IPS-NIHi7 (cell line): ENCODE data around the gene JARID2.
A peak's percentile ranks its signal among the peaks of the same experiment; 100 is the strongest.

ENCODE experiments used
- DNase-seq: peaks from one replicate; pipeline ENCODE4 v3.0.0; 2012; ENCODE audit warnings: mixed read lengths; ENCODE audit errors: extremely low spot score

JARID2 gene

DNA sequence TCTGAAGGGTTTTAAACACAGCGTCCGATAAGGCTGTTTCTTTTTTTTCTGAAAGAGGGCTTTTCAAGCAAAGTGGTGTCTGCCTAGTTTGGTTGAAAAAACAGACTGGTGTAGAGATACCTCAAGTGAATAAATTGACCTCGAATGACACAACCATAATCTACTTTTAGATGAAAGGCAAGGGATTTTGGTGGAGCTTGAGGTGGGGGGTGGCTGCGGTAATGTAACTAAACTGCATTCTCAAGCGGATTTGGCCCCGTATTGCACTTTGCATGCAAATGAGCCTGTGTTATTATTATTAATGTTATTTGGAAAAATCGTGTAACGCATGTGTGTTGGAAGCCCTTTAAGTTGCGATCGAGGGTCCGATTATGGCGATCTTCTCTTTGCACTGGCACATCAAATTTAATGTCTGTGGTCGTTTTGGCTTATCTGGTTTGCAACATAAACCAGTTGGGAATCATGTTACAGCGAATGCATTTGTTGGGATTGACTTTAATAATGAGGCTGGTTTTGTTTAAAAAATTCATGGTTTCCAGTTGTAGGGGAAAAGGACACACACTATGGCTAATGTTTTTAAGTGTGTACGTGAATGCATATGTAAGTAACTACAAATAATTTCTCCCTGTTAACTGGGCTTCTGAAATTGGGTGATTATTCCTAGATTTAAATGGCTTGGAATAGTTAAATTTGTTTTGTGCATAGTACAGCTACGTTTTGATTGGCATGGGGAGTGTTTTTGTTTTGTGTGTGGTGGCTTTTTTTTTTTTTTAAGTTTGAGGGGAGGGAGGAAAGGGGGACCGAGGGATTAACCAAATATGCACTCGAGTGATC is 1.0 kb downstream of the JARID2 start:
- DNase-seq = no peak

DNA sequence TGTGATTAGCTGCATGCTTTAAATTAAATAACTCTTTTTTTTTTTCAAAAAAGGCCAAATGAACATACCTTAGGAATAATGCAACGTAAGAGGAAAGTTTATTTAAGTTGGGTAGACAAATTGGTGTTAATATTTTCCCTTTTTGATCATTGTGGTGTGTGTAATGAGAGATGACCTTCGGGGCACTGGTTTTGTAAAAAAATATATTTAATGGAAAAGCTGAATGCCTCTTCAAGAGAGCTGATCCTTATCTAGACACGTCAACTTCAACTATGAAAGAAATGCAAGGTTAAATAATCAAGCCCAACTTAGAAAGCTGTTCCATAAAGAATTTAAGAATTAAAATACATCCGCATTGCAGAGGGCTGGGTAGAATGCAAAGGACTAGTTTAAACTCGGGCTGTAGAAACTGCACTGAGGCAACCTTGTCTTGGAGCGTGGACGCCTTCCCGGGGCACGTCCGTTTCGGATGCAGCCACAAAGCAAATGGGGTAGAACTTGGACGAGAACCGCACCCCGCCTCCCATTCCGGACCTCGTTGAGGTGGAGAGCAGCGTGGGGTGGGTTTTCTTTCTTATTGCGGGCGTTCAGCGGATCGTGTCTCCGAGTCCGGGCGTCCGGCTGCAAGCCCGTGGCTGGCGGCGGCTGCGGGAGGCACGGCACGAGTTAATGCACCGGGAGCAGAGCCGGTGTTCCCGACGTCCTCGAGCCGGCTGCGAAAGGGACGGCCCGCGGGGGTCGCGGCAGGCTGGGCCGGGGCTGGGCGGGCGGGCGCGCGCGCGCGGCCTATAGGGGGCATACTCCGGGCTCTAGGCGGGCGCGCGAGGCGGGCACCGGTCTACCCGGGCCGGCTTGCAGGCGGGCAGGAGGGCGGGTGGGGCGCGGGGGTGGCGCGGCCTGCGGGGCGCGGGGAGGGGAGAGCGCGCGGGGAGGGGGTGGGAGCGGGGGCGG is 1.9 kb downstream of the JARID2 start:
- DNase-seq = no peak

DNA sequence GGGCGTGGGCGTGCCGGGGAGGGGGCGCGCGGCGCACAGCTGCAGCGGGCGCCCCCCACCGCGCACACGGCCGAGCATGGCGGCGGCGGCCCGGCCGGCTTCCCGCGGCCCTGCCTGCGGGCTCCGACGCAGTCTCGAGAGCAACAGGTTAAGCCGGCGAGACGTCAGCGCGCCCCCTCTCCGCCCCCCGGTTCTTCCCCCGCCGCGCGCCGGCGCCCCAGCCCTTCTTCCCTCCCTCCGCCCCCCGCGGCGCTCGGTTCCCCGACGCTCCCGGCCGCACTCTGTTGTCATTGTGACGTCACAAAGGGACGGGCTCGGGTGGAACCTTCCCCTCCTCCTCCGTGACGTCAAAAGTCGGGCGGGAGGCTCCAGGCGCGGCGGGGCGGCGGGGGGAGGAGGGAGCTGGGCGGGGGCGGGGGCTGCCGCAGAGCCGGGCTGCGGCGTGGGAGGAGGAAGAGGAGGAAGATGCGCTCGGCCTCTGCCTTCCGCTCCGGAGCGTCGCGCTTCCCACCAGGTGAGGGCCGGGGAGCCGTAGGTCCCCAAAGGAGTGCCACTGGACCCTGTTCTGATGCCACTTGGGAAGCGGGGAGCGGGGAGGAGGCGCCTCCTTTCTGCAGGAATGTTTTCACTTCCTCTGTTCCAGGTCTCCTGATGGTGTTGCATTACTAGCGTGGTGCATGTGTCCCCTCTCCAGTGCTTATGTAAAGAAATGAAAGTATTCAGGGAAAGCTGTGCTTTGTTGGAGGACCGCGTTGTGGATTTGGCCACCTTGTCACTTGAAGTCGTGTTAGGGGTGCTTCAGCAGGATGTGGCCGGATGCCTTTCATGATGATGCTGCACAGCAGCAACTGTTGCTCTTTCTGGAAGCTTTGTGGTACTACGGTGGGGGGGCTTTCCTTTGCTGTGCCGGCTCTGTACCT is 2.8 kb downstream of the JARID2 start:
- peak; percentile 86 for DNase-seq

DNA sequence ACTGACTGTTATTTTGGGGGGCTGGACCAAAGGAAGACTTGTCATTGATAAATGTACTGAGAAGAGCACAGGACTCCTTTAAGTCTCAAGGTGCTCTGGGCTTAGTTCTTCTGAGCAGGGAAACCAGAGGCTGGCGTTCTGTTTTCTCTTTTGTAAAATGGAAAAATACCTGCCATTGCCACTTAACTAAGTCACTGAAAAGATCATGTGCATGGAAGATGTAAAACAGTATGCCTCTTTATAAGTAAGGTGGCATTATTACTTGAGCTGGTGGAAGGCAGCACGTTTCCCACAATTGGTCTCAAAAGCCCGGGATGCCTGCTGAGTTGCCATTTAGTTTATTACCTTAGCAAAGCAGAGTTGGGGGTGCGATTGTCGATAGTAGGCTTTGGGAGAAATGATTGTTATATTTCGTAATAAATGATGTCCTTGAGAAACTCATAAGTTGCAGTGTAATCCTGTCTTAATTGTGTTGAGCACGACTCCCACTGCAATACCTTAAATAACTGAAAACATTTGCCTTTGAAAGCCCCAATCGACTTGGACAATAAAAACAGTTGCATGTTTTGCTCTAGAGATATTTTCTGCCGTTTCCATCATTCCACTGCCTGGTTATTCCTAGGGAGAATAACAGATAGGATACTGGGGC is 3.6 kb downstream of the JARID2 start:
- no peak for DNase-seq

DNA sequence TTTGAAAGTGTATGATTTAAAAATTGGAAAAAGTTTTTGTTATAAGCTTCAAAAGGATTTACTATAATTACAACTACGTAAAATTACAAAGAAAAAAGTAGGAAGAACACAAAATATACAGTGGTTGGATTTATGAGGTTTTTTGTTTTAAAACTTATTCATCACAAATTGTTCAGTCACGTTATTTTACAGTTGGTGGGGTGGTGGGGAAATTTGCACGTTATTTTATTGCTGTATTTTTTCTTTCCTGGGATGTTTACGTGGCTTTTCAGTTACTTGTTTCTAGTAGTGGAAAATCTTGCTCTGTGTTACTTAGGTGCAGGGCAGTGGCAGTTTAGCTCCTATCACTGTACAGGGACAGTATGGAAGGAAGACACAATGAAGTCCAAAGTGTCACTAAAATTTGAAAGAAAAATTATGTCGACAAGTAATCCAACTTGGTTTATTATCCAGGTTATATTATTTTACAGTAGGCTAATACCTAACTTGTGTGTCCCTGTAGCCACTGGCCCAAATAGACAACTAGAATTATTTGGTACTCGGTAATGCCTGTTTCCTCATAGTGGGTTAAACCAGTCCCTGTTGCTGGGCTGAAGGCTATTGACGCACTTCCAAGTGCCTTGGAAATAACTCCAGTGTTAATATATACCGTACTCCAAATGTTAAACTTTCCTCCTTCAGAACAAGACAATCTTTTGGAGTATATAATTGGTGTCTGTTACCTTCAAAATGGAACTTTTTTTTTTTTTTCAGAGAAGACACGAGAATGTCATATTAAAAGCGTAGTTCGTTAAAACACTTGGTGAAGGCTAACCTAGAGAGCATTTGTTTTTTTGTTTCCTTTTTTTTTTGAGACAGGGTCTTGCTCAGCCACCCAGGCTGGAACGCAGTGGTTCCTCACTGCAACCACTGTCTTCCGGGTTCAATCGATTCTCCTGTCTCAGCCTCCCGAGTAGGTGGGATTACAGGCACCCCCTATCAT is 4.6 kb downstream of the JARID2 start:
- no peak for DNase-seq

DNA sequence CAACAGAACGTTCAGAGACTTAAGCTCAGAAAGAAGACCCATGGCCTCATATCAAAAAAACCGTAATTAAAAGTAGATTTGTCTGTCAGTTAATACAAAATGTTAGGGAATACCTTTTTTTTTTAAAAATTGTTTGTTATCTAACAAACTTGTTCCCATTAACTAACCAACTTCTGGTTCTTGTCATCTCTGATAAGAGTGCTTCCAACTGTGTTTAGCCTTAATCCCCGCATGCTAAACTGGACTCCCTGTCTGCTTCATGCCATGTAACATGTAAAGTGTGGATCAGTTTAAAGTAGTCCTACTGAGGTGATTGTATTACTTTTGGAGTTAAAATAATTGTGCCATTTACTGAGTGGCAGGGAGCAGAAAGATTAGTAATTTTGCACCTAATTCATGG is 6.3 kb downstream of the JARID2 start:
- no peak for DNase-seq

DNA sequence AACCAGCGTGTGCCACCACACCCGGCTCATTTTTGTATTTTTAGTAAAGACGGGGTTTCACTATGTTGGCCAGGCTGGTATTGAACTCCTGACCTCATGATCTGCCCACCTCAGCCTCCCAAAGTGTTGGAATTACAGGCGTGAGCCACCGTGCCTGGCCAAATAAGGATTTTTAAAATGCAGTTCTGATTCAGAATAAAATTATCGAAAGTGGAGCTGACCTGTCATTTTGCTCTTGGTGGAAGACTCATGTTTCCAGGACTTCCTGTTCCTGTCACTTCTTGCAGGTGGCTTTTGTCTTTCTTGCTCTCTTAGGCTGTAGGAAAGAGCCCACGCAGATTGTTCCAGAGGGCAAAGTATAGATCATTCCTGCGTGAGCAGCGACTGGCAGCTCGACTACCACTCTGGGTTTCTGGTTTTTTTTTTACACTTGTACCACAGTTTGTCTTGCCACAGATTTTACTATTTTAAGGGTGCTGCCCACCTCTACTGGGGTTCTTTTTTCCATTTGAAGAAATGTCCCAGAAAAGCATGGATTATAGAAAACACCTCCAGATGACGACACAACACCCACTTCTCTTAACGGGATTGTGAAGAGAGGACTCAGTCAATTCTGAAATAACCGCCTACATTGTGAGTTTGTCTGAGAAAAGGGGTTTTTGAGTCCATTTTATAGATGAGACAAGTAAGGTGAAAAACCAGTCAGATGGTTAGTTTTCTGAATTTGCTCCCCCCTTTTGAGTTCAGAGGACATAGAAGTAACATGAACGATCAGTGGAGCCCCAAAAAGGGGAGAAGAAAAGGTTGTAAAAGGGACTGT is 7.5 kb downstream of the JARID2 start:
- DNase-seq = no peak

DNA sequence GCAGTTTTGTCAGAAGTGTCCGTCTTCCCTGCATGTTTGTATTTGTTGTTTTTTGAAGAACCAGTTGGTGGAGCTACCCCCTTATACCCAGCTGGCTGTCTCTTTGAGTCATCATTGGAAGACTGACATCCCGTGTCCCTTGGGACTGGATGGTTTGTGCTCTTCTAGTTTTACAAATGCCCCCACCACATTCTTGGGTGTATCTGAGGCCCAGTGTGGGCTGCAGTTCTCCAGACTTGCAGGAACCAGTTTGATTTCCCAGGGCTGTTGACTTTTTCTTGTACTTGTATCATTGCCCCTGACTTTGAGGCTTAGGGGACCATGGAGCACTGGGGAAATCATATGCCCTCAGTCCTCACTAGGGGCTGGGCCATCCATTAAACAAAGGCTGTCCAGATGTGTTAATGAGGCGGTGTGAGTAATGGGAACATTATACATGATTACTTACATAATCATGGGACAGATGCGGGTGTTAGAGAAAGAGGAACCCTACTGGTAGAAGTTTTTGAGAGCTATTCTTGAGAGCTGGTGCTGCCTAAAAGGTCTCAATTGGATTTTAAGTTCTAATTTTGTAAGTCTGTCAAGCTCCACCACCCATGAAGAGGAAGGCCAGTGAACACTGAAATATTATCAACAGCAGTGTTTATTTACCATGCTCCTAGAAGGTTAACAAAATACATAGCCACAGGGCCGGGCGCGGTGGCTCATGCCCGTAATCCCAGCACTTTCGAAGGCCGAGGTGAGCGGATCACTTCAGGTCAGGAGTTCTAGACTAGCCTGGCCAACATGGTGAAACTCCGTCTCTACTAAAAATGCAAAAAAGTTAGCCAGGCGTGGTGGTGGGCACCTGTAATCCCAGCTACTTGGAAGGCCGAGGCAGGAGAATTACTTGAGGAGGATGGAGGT is 8.5 kb downstream of the JARID2 start:
- no peak for DNase-seq

DNA sequence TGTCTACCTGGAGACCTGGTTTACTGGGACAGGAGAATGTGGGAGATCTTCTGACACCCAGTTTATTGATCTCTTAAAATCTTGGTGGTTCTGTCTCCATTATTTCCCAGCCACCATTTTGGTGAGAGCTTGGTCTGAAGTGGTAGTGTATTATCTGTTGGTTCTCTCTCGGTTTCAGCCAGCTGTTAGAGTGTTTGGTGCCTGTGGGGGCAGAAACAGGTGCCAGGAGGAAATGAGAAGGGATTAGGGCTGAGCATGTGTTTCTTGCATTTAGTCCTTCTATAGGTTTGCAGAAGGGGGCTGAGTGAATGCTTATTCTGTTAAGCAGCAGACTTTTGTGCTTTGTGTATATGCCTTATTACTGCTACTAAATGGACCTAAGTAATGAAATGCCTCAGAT is 9.6 kb downstream of the JARID2 start:
- no peak for DNase-seq

DNA sequence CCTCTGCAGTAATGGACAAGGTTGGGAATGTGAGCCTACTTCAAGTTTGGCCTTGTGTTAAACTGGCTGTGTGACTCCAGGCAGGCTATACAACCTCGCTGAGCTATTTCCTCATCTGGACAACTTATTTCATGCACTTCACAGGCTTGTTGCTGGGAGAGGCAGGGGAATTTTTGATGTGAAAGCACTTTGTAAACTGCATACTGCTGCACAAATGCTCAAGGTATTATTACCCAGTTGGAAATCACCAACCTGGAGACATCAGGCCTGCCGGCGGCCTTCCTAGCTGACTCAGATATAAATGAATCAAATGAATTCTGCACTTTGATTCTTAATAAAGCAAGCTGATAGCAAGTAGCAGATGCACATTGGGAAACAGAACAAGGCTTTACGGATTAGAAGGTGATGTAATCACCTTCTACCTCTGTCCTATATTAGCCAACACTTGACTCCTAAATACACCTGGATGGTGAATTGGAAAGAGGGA is 10.1 kb downstream of the JARID2 start:
- DNase-seq = no peak

DNA sequence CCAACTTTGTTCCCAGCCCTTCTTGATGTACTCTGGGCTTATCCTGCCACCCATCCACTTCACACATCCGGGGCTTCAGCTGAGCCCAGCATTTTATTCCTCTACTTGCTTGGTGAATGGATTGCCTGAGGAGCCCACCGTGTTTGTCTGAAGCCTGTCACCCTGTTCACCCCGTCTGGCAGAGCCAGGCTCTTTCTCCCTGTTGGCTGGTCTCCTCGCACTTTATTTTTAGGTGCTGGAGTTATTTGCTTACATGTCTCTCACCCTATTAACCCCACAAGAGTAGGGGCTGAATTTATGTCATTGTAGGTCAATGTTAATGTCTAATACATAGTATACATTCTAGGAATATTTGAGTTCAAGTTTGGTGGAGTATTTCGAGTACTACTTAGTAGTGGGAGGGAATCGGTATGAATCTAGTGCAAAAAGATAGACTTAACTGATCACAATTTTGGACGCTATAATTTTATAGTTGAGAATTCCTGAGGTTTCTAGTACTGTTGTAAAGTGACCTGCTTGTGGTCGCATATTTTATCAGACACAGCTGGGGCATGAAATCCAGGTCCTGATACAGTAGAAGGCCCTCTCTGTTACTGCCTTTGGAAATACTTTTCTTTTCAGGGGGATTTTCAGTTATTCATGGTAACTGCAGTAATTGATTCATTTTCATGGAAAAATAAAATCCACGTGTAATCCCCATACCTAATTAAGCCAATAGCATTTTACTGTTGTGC is 10.8 kb downstream of the JARID2 start:
- DNase-seq = no peak

DNA sequence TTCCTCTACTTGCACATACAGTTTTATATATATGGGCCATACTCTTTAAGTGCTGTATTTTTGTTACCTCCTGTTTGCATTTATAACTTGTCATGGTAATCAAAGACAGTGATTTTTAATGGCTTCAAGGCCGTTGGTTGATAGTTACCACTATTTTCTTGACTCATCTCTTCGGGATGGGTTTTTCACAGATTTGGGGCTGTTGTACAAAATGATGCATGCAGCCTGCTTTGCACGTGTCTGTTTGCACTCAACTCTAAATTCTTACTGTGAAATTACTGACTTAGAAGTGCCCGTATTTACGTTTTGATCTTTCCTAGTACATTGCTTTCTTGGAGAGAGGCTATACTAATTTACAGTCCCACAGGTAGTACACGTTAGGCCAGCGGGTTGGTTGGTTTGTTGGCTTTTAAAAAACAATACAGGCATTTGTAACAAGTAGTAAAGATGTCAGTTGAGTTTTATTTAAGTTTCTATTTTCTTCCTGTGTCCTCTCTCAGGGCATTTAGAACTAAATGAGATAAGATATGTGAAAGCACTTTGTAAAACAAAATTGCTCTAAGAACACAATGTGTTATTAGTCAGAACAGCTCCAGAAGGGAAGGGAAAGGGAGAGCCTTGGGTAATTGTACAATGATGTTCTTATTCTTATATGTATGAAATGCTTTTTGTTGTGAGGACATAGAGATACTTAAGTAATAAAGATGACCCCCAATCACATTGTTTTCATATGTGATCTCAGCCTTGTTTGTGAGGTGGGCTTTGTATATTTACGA is 11.7 kb downstream of the JARID2 start:
- no peak for DNase-seq

DNA sequence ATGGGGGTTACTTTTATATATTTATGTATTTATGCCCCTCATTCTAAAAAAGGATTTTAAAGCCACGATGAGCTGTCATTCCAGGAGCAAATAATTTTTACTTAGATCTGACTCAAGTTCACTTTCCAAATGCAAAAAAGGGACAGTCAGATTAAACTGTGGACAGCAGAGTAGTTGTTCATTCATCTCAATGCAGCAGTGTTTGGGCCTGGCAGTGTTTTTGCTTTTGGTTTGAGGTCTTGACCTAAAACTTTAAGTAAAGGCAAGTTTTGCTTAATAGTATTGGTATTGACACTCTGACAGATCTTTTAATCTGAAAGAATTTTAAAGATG is 13.9 kb downstream of the JARID2 start:
- no peak for DNase-seq

DNA sequence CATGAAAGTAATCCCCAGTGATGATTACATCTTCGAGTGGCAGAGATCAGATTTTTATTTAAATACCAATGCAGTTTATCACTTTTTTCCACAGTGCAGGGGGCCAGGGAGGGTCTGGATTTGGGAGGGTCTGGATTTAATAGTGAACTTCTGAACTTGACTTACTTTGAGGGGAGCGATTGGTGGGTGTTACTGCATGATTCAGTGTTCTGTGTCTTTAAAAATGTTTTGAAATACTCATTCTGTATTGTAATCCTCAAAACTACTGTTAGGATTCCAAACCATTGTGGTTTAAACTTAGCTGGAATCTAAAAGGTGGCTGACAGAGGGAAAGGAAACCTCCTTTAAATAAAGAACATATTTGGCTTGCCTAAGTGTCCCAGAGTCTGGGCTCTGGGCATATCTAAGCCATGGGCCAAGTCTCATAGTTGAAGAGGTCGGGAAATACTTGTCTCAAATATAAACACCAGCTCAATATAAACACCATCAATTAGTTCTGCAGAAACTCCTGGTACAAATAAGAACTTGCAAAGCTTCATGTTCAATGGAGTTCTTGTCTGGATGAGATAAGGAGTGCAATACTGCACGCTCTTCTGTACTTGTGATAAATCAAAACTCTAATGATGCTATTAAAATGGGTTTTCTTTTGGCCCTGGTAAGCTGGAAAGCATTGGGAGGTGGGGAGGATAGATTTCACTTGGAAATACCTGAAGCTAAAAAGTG is 14.4 kb downstream of the JARID2 start:
- DNase-seq = no peak

DNA sequence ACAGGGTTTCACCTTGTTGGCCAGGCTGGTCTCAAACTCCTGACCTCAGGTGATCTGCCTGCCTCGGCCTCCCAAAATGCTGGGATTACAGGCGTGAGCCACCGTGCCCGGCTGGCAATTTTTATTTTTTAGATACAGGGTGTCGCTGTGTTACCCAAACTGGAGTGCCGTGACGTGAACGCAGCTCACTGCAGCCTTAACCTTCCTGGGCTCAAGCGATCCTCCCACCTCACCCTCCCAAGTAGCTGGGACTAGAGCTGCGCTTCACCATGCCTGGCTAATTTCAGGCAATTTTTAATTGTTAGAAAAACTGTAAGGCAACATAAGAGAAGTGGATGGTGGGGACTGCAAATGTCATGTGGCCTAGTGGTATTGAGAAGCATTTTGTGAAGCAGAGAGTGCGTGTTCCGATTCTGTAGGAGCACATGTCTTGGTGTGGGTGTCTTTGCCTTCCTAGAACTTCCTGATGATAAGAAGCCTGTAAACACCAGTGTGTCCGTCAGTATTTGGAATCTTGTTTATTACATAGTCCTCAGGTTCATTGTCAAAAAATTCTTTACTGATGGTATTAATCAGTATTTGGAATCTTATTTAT is 18.0 kb downstream of the JARID2 start:
- no peak for DNase-seq
